DND-41 (cell line): ENCODE results near the gene ICAM2.

Experiments
- ATAC-seq: fragments of 200-7000 bp; cut with Tn5 transposase; 3 replicates; pipeline ENCODE4 v1.9.1; 2021; ENCODE audit warnings: low read depth; ENCODE audit not compliant: insufficient read depth
- DNase-seq: peaks from one replicate; pipeline ENCODE4 v3.0.0-alpha.2; 2020
- H2AFZ ChIP-seq: 2 replicates; pipeline ENCODE4 v1.6.0; 2012; ENCODE audit warnings: low read depth, low read length
- H3K27ac ChIP-seq: 2 replicates; pipeline ENCODE4 v1.5.1; 2012; ENCODE audit warnings: low read length, inconsistent platforms
- H3K27me3 ChIP-seq: fragments of 200-600 bp; sonication (generic); 2 replicates; pipeline ENCODE4 v1.6.0; 2012; ENCODE audit warnings: low read length, mild to moderate bottlenecking, inconsistent platforms; ENCODE audit not compliant: insufficient read depth, poor library complexity
- H3K36me3 ChIP-seq: 2 replicates; pipeline ENCODE4 v1.5.1; 2012; ENCODE audit warnings: low read length, inconsistent platforms; ENCODE audit not compliant: insufficient read depth
- H3K4me1 ChIP-seq: 2 replicates; pipeline ENCODE4 v1.5.1; 2012; ENCODE audit warnings: mild to moderate bottlenecking, low read length; ENCODE audit not compliant: insufficient read depth
- H3K4me2 ChIP-seq: 2 replicates; pipeline ENCODE4 v1.6.0; 2012; ENCODE audit warnings: mild to moderate bottlenecking, moderate library complexity, low read length, inconsistent platforms; ENCODE audit not compliant: insufficient read depth
- H3K4me3 ChIP-seq, 2 experiments: fragments of 200-600 bp in 1 of 2; shearing (Covaris generic) in 1 of 2; 2 replicates each; pipeline ENCODE4 v1.5.1; 2012 to 2016; ENCODE audit warnings: inconsistent platforms in 2 of 2, low read length in 2 of 2, mild to moderate bottlenecking in 2 of 2, low read depth in 1 of 2, moderate library complexity in 1 of 2
- H3K79me2 ChIP-seq: 2 replicates; pipeline ENCODE4 v1.6.0; 2012; ENCODE audit warnings: low read length, inconsistent platforms; ENCODE audit not compliant: insufficient read depth
- H3K9ac ChIP-seq: 2 replicates; pipeline ENCODE4 v1.6.0; 2012; ENCODE audit warnings: low read depth, mild to moderate bottlenecking, inconsistent platforms, low read length, moderate library complexity
- H3K9me3 ChIP-seq: 2 replicates; pipeline ENCODE4 v1.5.1; 2012; ENCODE audit warnings: low read length, moderate library complexity, mild to moderate bottlenecking, inconsistent platforms; ENCODE audit not compliant: insufficient read depth, severe bottlenecking
- H4K20me1 ChIP-seq: 2 replicates; pipeline ENCODE4 v1.6.0; 2012; ENCODE audit warnings: low read length; ENCODE audit not compliant: insufficient read depth
- CTCF ChIP-seq: IDR thresholded peaks from 2 replicates; pipeline ENCODE4 v1.5.1; 2012; ENCODE audit warnings: borderline replicate concordance, low read length, moderate library complexity, mild to moderate bottlenecking; ENCODE audit not compliant: poor library complexity, severe bottlenecking; ENCODE audit errors: extremely low read depth
- EZH2 ChIP-seq: IDR thresholded peaks from 3 replicates; pipeline ENCODE4 v1.6.1; 2012; ENCODE audit warnings: borderline replicate concordance, low read depth, mild to moderate bottlenecking, moderate library complexity, low read length, inconsistent platforms; ENCODE audit not compliant: severe bottlenecking

Gene ICAM2

GRCh38 chr17:63960430-63960829, 60.0 kb downstream of the ICAM2 start:
- Histone ChIP-seq H3K4me1 (0 out of 2 replicates have a peak, but pooled peaks cover under 1% of the 10 kb centered on the region), H3K4me3 (no peak overlapping the region), H3K79me2 (no peaks in the 10 kb centered on the region), H2AFZ (no peak overlapping the region), H3K27me3 (no peaks in the 10 kb centered on the region), H3K36me3 (no peaks in the 10 kb centered on the region), H3K9me3 (no peaks in the 10 kb centered on the region), H3K27ac (no peak overlapping the region), H3K4me2 (no peak overlapping the region), H4K20me1 (0 out of 2 replicates have a peak, but pooled peaks cover 3% of the 10 kb centered on the region), H3K9ac (no peak overlapping the region)
- TF ChIP-seq CTCF (no peak), EZH2 (no peak)
- DNase-seq (no peak), ATAC-seq (no peak)

DNA sequence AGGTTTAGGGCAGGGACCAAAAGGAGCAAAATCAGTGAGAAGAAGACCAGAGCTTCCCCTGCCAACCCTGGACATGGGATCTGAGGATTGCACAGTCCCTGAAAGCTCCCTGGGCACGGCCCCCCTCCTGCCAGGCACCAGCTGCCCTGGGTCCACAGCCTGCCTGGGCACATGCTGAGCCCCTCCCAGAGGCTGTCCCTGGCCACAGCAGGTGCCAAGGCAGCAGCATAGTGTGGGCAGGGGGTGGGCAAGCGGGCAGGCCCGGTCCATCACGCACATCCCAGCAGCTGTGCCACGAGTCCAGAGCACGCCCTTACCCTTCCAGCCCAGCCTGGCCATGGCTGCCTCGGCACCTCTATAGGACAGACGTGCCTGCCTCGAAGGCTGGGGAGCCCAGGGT, 60.4 kb downstream of the ICAM2 start:
- TF ChIP-seq CTCF (no peak), EZH2 (no peak)

DNA sequence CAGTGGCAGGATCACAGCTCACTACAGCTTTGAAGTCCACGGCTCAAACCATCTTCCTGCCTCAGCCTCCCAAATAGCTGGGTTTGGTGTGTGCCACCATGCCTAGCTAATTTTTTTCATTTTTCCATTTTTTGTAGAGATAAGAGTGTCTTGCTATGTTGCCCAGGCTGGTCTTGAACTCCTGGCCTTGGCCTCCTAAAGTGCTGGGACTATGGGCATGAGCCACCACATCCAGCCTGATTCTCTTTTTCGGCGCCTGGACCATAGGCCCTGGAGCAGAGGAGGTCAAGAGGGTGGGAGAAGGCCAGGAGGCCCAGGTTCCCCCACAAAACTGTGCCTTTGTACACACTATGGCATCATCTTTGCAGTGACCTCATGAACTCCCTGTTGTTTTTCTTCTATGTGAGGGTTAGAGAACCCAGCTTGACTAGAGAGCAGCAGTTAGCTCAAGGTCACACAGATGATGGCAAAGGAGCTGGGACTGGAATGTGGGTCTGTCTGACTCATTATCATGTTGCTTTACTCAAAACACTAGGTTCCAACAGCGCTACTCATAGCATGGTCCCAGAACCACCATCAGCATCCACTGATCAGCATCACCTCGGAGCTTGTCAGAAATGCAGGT, 64.0 kb downstream of the ICAM2 start:
- Histone ChIP-seq H3K9ac (no peak overlapping the region), H3K9me3 (no peaks in the 10 kb centered on the region), H3K4me3 (no peak overlapping the region), H3K27ac (no peak overlapping the region), H3K4me2 (no peak overlapping the region), H3K27me3 (no peaks in the 10 kb centered on the region), H3K36me3 (no peaks in the 10 kb centered on the region), H2AFZ (no peak overlapping the region), H4K20me1 (peaks cover 3% of the 10 kb centered on the region; the same call in 1 of the 2 replicates), H3K79me2 (no peaks in the 10 kb centered on the region), H3K4me1 (peaks cover 19% of the 10 kb centered on the region)
- DNase-seq (no peak), ATAC-seq (no peak)
- no peak for TF ChIP-seq EZH2
- no peak for TF ChIP-seq CTCF

More for the DNA sequence above, 60.4 kb downstream of the ICAM2 start:
- H3K4me1 ChIP-seq, result peaks cover 5% of the 10 kb centered on the region
- H3K36me3 ChIP-seq, result no peaks in the 10 kb centered on the region
- 0 out of 2 replicates have a peak, but pooled peaks cover 3% of the 10 kb centered on the region for H4K20me1 ChIP-seq
- no peak overlapping the region for H3K4me3 ChIP-seq
- no peaks in the 10 kb centered on the region for H3K9me3 ChIP-seq
- DNase-seq (no peak), ATAC-seq (no peak)
- H3K27ac ChIP-seq, result no peak overlapping the region
- H3K79me2 ChIP-seq, result no peaks in the 10 kb centered on the region
- no peak overlapping the region for H2AFZ ChIP-seq
- H3K4me2 ChIP-seq, result no peak overlapping the region
- H3K9ac ChIP-seq, result no peak overlapping the region
- no peaks in the 10 kb centered on the region for H3K27me3 ChIP-seq
